Measurements from ENCODE around the gene TMEM165. TPM values are rescaled to one million over a fixed set of nuclear protein-coding genes. Genes with fewer than 3 reads are reported as not detected.

Gene TMEM165
- polyA plus RNA-seq, 1 donor (not counting 4 experiments of a cell fraction or from before 2014, with no cell fraction given) = 132 TPM

GRCh38 chr4:55424791-55425190, 29.0 kb downstream of the TMEM165 start:
- Histone ChIP-seq H3K9ac (ENCODE audit: control insufficient read depth, extremely low read depth, insufficient read depth, low read length) (no peak overlapping the region), H3K9me3 (ENCODE audit: control insufficient read depth, low read depth, low read length) (no peaks in the 10 kb centered on the region), H3K4me2 (ENCODE audit: control insufficient read depth, extremely low read depth, insufficient read depth, low read depth, low read length) (no peak overlapping the region), H3K4me1 (ENCODE audit: control insufficient read depth, extremely low read depth, insufficient read depth, low read length) (peaks cover 7% of the 10 kb centered on the region), H3K4me3 (ENCODE audit: control insufficient read depth in 2 of 3, extremely low read depth in 1 of 3, insufficient read depth in 2 of 3, low read depth in 1 of 3, low read length in 3 of 3) (no peak overlapping the region), H3K9me1 (ENCODE audit: control insufficient read depth, extremely low read depth, insufficient read depth, low read length) (no peaks in the 10 kb centered on the region), H3K79me2 (ENCODE audit: control insufficient read depth, insufficient read depth, low read length) (peaks cover 13% of the 10 kb centered on the region), H3K36me3 (ENCODE audit: control insufficient read depth in 2 of 2, extremely low read depth in 1 of 2, insufficient read depth in 2 of 2, low read length in 2 of 2) (peaks cover 20 to 25% of the 10 kb centered on the region in 2 experiments), H4K20me1 (ENCODE audit: control insufficient read depth, extremely low read depth, insufficient read depth, low read length) (peaks cover 14% of the 10 kb centered on the region), H3K27ac (ENCODE audit: control insufficient read depth, insufficient read depth, low read length) (no peak overlapping the region), H2AFZ (ENCODE audit: control insufficient read depth, low read length) (no peak overlapping the region), H3K27me3 (ENCODE audit: control insufficient read depth, extremely low read depth, insufficient read depth, low read length) (no peaks in the 10 kb centered on the region)
- no peak for FAIRE-seq
- no peak for DNase-seq (ENCODE audit: low read depth, low spot score)
- TF ChIP-seq EZH2 (IDR thresholded peaks at IDR 0.05; ENCODE audit: low read length) (no peak), CTCF (optimal IDR thresholded peaks at IDR 0.05 in 1 of 3, IDR thresholded peaks at IDR 0.05 in 1 of 3, conservative IDR thresholded peaks at IDR 0.05 in 1 of 3; ENCODE audit: extremely low read depth in 1 of 3, insufficient read depth in 2 of 3, low read length in 3 of 3) (no peak)
- dilution Hi-C loops (cut with MboI; ENCODE audit: extremely low pct_ligation_motif_present, low sequenced_read_pairs) = no loop called here

DNA sequence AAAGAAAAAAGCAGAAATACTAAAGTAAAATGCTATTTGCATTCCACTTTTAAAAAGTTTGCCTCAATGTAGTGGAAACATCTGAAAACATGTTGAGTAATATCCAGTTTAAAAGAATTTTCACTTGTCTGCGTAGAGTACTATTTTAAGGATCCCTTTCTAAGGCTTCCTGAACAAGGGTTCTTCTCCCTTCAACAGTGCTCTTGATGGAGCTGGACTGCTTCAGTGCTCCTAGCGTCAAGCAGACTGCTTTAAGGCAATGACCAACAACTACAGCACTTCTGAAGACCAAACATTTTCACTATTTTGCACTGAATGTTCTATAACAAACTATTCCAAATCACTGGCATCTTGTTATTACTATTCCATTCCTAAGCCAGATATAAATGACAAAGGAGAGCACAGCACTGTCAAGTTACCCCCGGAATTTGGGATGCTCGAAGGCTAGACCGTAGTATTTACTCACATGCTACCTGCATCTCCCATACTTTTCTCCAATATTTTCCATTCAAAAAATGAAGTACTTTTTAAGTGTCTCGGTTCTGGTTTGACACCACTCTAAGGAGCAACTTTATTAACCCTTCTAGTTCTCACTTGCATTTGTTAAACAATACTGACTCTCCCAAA, 36.1 kb downstream of the TMEM165 start:
- Histone ChIP-seq H3K9ac (ENCODE audit: control insufficient read depth, extremely low read depth, insufficient read depth, low read length) (no peak overlapping the region), H3K27ac (ENCODE audit: control insufficient read depth, insufficient read depth, low read length) (no peak overlapping the region), H2AFZ (ENCODE audit: control insufficient read depth, low read length) (no peak overlapping the region), H3K9me3 (ENCODE audit: control insufficient read depth, low read depth, low read length) (no peaks in the 10 kb centered on the region), H3K4me1 (ENCODE audit: control insufficient read depth, extremely low read depth, insufficient read depth, low read length) (no peaks in the 10 kb centered on the region), H3K4me2 (ENCODE audit: control insufficient read depth, extremely low read depth, insufficient read depth, low read depth, low read length) (no peak overlapping the region), H4K20me1 (ENCODE audit: control insufficient read depth, extremely low read depth, insufficient read depth, low read length) (no peaks in the 10 kb centered on the region), H3K27me3 (ENCODE audit: control insufficient read depth, extremely low read depth, insufficient read depth, low read length) (no peaks in the 10 kb centered on the region), H3K4me3 (ENCODE audit: control insufficient read depth in 2 of 3, extremely low read depth in 1 of 3, insufficient read depth in 2 of 3, low read depth in 1 of 3, low read length in 3 of 3) (no peak overlapping the region), H3K9me1 (ENCODE audit: control insufficient read depth, extremely low read depth, insufficient read depth, low read length) (no peaks in the 10 kb centered on the region), H3K79me2 (ENCODE audit: control insufficient read depth, insufficient read depth, low read length) (no peaks in the 10 kb centered on the region), H3K36me3 (ENCODE audit: control insufficient read depth in 2 of 2, extremely low read depth in 1 of 2, insufficient read depth in 2 of 2, low read length in 2 of 2) (peaks cover 12 to 33% of the 10 kb centered on the region in 2 experiments)
- FAIRE-seq = peak; percentile 34
- no peak for DNase-seq (ENCODE audit: low read depth, low spot score)
- dilution Hi-C loops (cut with MboI; ENCODE audit: extremely low pct_ligation_motif_present, low sequenced_read_pairs) = no loop called here
- TF ChIP-seq CTCF (optimal IDR thresholded peaks at IDR 0.05 in 1 of 3, IDR thresholded peaks at IDR 0.05 in 1 of 3, conservative IDR thresholded peaks at IDR 0.05 in 1 of 3; ENCODE audit: extremely low read depth in 1 of 3, insufficient read depth in 2 of 3, low read length in 3 of 3) (no peak), EZH2 (IDR thresholded peaks at IDR 0.05; ENCODE audit: low read length) (no peak)

All from keratinocyte (primary cell).